DOHH2 (cell line): ENCODE measurements around the gene KLHL2.
A peak's percentile ranks its signal among the peaks of the same experiment; 100 is the strongest.
"Not testable (repeated sequence)": the region's sequence is repeated elsewhere in the genome, so short reads cannot be mapped to it uniquely, and the experiment has no call there.

Experiments
- H3F3A ChIP-seq: fragments of 200-600 bp; sonication (generic), shearing (Covaris generic); 2 replicates; pipeline ENCODE4 v1.6.0; 2016; ENCODE audit warnings: antibody characterized with exemption, mild to moderate bottlenecking; ENCODE audit not compliant: control insufficient read depth, insufficient read depth
- H3K27ac ChIP-seq: fragments of 200-600 bp; sonication (generic); 2 replicates; pipeline ENCODE4 v1.5.1; 2014; ENCODE audit warnings: low read depth, mild to moderate bottlenecking, low read length, moderate library complexity
- H3K27me3 ChIP-seq: fragments of 200-600 bp; sonication (generic); 2 replicates; pipeline ENCODE4 v1.6.1; 2014; ENCODE audit warnings: mild to moderate bottlenecking, low read length, mixed read lengths; ENCODE audit not compliant: control insufficient read depth
- H3K36me3 ChIP-seq: fragments of 200-600 bp; sonication (generic); 2 replicates; pipeline ENCODE4 v1.6.1; 2014; ENCODE audit warnings: mild to moderate bottlenecking, low read length, moderate library complexity, mixed read lengths; ENCODE audit not compliant: control insufficient read depth
- H3K4me1 ChIP-seq: fragments of 200-600 bp; sonication (generic); 2 replicates; pipeline ENCODE4 v1.6.1; 2014; ENCODE audit warnings: mild to moderate bottlenecking, low read length, mixed read lengths; ENCODE audit not compliant: control insufficient read depth
- H3K4me2 ChIP-seq: fragments of 200-600 bp; sonication (generic); 2 replicates; pipeline ENCODE4 v1.6.0; 2014; ENCODE audit warnings: mild to moderate bottlenecking, low read length, moderate library complexity
- H3K4me3 ChIP-seq: fragments of 200-600 bp; sonication (generic); 2 replicates; pipeline ENCODE4 v1.5.1; 2014; ENCODE audit warnings: mild to moderate bottlenecking, low read length, mixed read lengths
- H3K79me2 ChIP-seq: fragments of 200-600 bp; sonication (generic); 2 replicates; pipeline ENCODE4 v1.6.1; 2014; ENCODE audit warnings: mild to moderate bottlenecking, low read length, mixed read lengths; ENCODE audit not compliant: control insufficient read depth
- H3K9me2 ChIP-seq: fragments of 200-600 bp; sonication (generic); replicated peaks from 2 replicates; pipeline ENCODE4 v1.6.1; 2014; ENCODE audit warnings: mild to moderate bottlenecking, low read length, mixed read lengths; ENCODE audit not compliant: control insufficient read depth
- H3K9me3 ChIP-seq: fragments of 200-600 bp; sonication (generic); 2 replicates; pipeline ENCODE4 v1.6.1; 2014; ENCODE audit warnings: antibody characterized with exemption, low read length, mixed read lengths; ENCODE audit not compliant: control insufficient read depth, insufficient read depth
- H4K20me1 ChIP-seq: fragments of 200-600 bp; sonication (generic); 2 replicates; pipeline ENCODE4 v1.6.0; 2014; ENCODE audit warnings: low read depth, mild to moderate bottlenecking, antibody characterized with exemption, low read length, moderate library complexity; ENCODE audit not compliant: control insufficient read depth, insufficient read depth
- CTCF ChIP-seq: fragments of 200-600 bp; sonication (generic); IDR thresholded peaks from one replicate; pipeline ENCODE4 v1.5.1; 2014; ENCODE audit warnings: antibody characterized with exemption, mild to moderate bottlenecking, low read depth, low read length; ENCODE audit not compliant: poor library complexity, severe bottlenecking
- EZH2phosphoT487 ChIP-seq: fragments of 200-600 bp; sonication (generic); IDR thresholded peaks from 2 replicates; pipeline ENCODE4 v1.6.1; 2017; ENCODE audit warnings: borderline replicate concordance, mild to moderate bottlenecking, antibody characterized with exemption, low read length, moderate library complexity, mixed read lengths

Gene KLHL2

GRCh38 chr4:165210566-165210965 is 3.2 kb downstream of the KLHL2 start:
- Histone ChIP-seq H3K4me1 (peaks cover 67% of the 10 kb centered on the region), H3K27me3 (no peaks in the 10 kb centered on the region), H3K36me3 (no peaks in the 10 kb centered on the region), H3K27ac (no peak overlapping the region), H3K4me3 (no peak overlapping the region), H4K20me1 (peaks cover 4% of the 10 kb centered on the region; the same call in 1 of the 2 replicates), H3K9me2 (no peaks in the 10 kb centered on the region), H3K79me2 (peaks cover 72% of the 10 kb centered on the region), H3K4me2 (peak overlapping the region; percentile 12), H3K9me3 (no peaks in the 10 kb centered on the region), H3F3A (0 out of 2 replicates have a peak, but pooled peaks cover 2% of the 10 kb centered on the region)
- no peak for TF ChIP-seq CTCF
- no peak for TF ChIP-seq EZH2phosphoT487

GRCh38 chr4:165212647-165213046 is 5.3 kb downstream of the KLHL2 start:
- Histone ChIP-seq H3K79me2 (peaks cover 80% of the 10 kb centered on the region), H3K4me2 (peak overlapping the region; percentile 24; the same call in 1 of the 2 replicates), H3K4me1 (peaks cover 75% of the 10 kb centered on the region)
- not testable (repeated sequence) for H3K9me2 ChIP-seq, H3F3A ChIP-seq, H4K20me1 ChIP-seq, H3K36me3 ChIP-seq, H3K27ac ChIP-seq, H3K9me3 ChIP-seq, H3K27me3 ChIP-seq, H3K4me3 ChIP-seq

- H3K79me2 ChIP-seq: peaks cover 76% of the 10 kb centered on the region
- not testable (repeated sequence) for H4K20me1 ChIP-seq, H3K36me3 ChIP-seq, H3K9me2 ChIP-seq, H3K27ac ChIP-seq, H3K9me3 ChIP-seq, H3F3A ChIP-seq, H3K27me3 ChIP-seq, H3K4me2 ChIP-seq, H3K4me3 ChIP-seq
- peaks cover 75% of the 10 kb centered on the region for H3K4me1 ChIP-seq
Observed at GRCh38 chr4:165213404-165213803, 6.0 kb downstream of the KLHL2 start.

GRCh38 chr4:165213991-165214709 is 6.8 kb downstream of the KLHL2 start:
- not testable (repeated sequence) for H3K27me3 ChIP-seq, H3K4me3 ChIP-seq, H3K9me2 ChIP-seq, H3K4me2 ChIP-seq, H3K9me3 ChIP-seq, H4K20me1 ChIP-seq, H3K36me3 ChIP-seq, H3K27ac ChIP-seq, H3F3A ChIP-seq
- Histone ChIP-seq H3K79me2 (peaks cover 71% of the 10 kb centered on the region), H3K4me1 (peaks cover 68% of the 10 kb centered on the region)

- not testable (repeated sequence) for H3K9me3 ChIP-seq, H3K9me2 ChIP-seq, H3F3A ChIP-seq, H3K36me3 ChIP-seq, H3K27me3 ChIP-seq, H4K20me1 ChIP-seq
- Histone ChIP-seq H3K79me2 (peaks cover 60% of the 10 kb centered on the region), H3K4me2 (peak overlapping the region; percentile 48), H3K27ac (peak overlapping the region; percentile 46), H3K4me3 (peak overlapping the region; percentile 24; the same call in 1 of the 2 replicates), H3K4me1 (peaks cover 59% of the 10 kb centered on the region)
Observed at GRCh38 chr4:165215034-165215751, 7.8 kb downstream of the KLHL2 start.

- H3K36me3 ChIP-seq, H3K27me3 ChIP-seq, H3K9me2 ChIP-seq, H4K20me1 ChIP-seq, H3K9me3 ChIP-seq, H3F3A ChIP-seq: not testable (repeated sequence)
- peaks cover 51% of the 10 kb centered on the region for H3K4me1 ChIP-seq
- peak overlapping the region; percentile 24; the same call in 1 of the 2 replicates for H3K4me3 ChIP-seq
- H3K27ac ChIP-seq: peak overlapping the region; percentile 46
- H3K4me2 ChIP-seq: peak overlapping the region; percentile 48
- H3K79me2 ChIP-seq: peaks cover 53% of the 10 kb centered on the region
Observed at GRCh38 chr4:165215761-165216487, 8.6 kb downstream of the KLHL2 start.
